Measurements from ENCODE around the gene USP32. TPM values are rescaled to one million over a fixed set of nuclear protein-coding genes. Genes with fewer than 3 reads are reported as not detected.

USP32 gene
- polyA plus RNA-seq, 1 donor (not counting 4 experiments of a cell fraction or from before 2014, with no cell fraction given) = 37.6 TPM

- Histone ChIP-seq H3K9ac (ENCODE audit: control insufficient read depth, extremely low read depth, insufficient read depth, low read length) (no peak overlapping the region), H4K20me1 (ENCODE audit: control insufficient read depth, extremely low read depth, insufficient read depth, low read length) (peaks cover 4% of the 10 kb centered on the region), H3K27me3 (ENCODE audit: control insufficient read depth, extremely low read depth, insufficient read depth, low read length) (no peaks in the 10 kb centered on the region), H3K4me1 (ENCODE audit: control insufficient read depth, extremely low read depth, insufficient read depth, low read length) (peaks cover 4% of the 10 kb centered on the region), H3K27ac (ENCODE audit: control insufficient read depth, insufficient read depth, low read length) (no peak overlapping the region), H3K4me2 (ENCODE audit: control insufficient read depth, extremely low read depth, insufficient read depth, low read depth, low read length) (no peak overlapping the region), H3K79me2 (ENCODE audit: control insufficient read depth, insufficient read depth, low read length) (peaks cover 43% of the 10 kb centered on the region), H3K36me3 (ENCODE audit: control insufficient read depth in 2 of 2, extremely low read depth in 1 of 2, insufficient read depth in 2 of 2, low read length in 2 of 2) (no peaks in the 10 kb centered on the region), H2AFZ (ENCODE audit: control insufficient read depth, low read length) (no peak overlapping the region), H3K4me3 (ENCODE audit: control insufficient read depth in 2 of 3, extremely low read depth in 1 of 3, insufficient read depth in 2 of 3, low read depth in 1 of 3, low read length in 3 of 3) (no peak overlapping the region), H3K9me1 (ENCODE audit: control insufficient read depth, extremely low read depth, insufficient read depth, low read length) (no peaks in the 10 kb centered on the region), H3K9me3 (ENCODE audit: control insufficient read depth, low read depth, low read length) (no peaks in the 10 kb centered on the region)
- dilution Hi-C loops (cut with MboI; ENCODE audit: extremely low pct_ligation_motif_present, low sequenced_read_pairs) = no loop called here
- FAIRE-seq (no peak), DNase-seq (ENCODE audit: low read depth, low spot score) (no peak)
- TF ChIP-seq CTCF (optimal IDR thresholded peaks at IDR 0.05 in 1 of 3, IDR thresholded peaks at IDR 0.05 in 1 of 3, conservative IDR thresholded peaks at IDR 0.05 in 1 of 3; ENCODE audit: extremely low read depth in 1 of 3, insufficient read depth in 2 of 3, low read length in 3 of 3) (no peak), EZH2 (IDR thresholded peaks at IDR 0.05; ENCODE audit: low read length) (no peak)
These were observed 30.0 kb downstream of the USP32 start for GRCh38 chr17:60361889-60362288.

- Histone ChIP-seq H3K4me3 (ENCODE audit: control insufficient read depth in 2 of 3, extremely low read depth in 1 of 3, insufficient read depth in 2 of 3, low read depth in 1 of 3, low read length in 3 of 3) (no peak overlapping the region), H3K36me3 (ENCODE audit: control insufficient read depth in 2 of 2, extremely low read depth in 1 of 2, insufficient read depth in 2 of 2, low read length in 2 of 2) (no peaks in the 10 kb centered on the region), H4K20me1 (ENCODE audit: control insufficient read depth, extremely low read depth, insufficient read depth, low read length) (peaks cover 4% of the 10 kb centered on the region), H3K9me3 (ENCODE audit: control insufficient read depth, low read depth, low read length) (no peaks in the 10 kb centered on the region), H2AFZ (ENCODE audit: control insufficient read depth, low read length) (no peak overlapping the region), H3K9me1 (ENCODE audit: control insufficient read depth, extremely low read depth, insufficient read depth, low read length) (no peaks in the 10 kb centered on the region), H3K79me2 (ENCODE audit: control insufficient read depth, insufficient read depth, low read length) (peaks cover 44% of the 10 kb centered on the region), H3K4me2 (ENCODE audit: control insufficient read depth, extremely low read depth, insufficient read depth, low read depth, low read length) (no peak overlapping the region), H3K27ac (ENCODE audit: control insufficient read depth, insufficient read depth, low read length) (no peak overlapping the region), H3K9ac (ENCODE audit: control insufficient read depth, extremely low read depth, insufficient read depth, low read length) (no peak overlapping the region), H3K4me1 (ENCODE audit: control insufficient read depth, extremely low read depth, insufficient read depth, low read length) (peaks cover 9% of the 10 kb centered on the region), H3K27me3 (ENCODE audit: control insufficient read depth, extremely low read depth, insufficient read depth, low read length) (no peaks in the 10 kb centered on the region)
- dilution Hi-C loops (cut with MboI; ENCODE audit: extremely low pct_ligation_motif_present, low sequenced_read_pairs) = no loop called here
- no peak for FAIRE-seq
- no peak for DNase-seq (ENCODE audit: low read depth, low spot score)
- TF ChIP-seq CTCF (optimal IDR thresholded peaks at IDR 0.05 in 1 of 3, IDR thresholded peaks at IDR 0.05 in 1 of 3, conservative IDR thresholded peaks at IDR 0.05 in 1 of 3; ENCODE audit: extremely low read depth in 1 of 3, insufficient read depth in 2 of 3, low read length in 3 of 3) (no peak), EZH2 (IDR thresholded peaks at IDR 0.05; ENCODE audit: low read length) (no peak)
These were observed 32.5 kb downstream of the USP32 start for GRCh38 chr17:60359415-60359814.
